Measurements from ENCODE around the gene NDOR1.

NDOR1 gene

GRCh38 chr9:137193771-137194170 is 11.7 kb upstream of the NDOR1 start:
- H3K4me3 ChIP-seq (replicated peaks; ENCODE audit: low read depth, low read length), result no peak overlapping the region
- TF ChIP-seq CTCF (IDR thresholded peaks at IDR 0.05; ENCODE audit: low read length, missing control alignments), result no peak
- DNase-seq (ENCODE audit: low read depth), result no peak

- TF ChIP-seq CTCF (IDR thresholded peaks at IDR 0.05; ENCODE audit: low read length, missing control alignments), result no peak
- DNase-seq (ENCODE audit: low read depth), result no peak
- no peak overlapping the region for H3K4me3 ChIP-seq (replicated peaks; ENCODE audit: low read depth, low read length)
These were observed 11.1 kb upstream of the NDOR1 start for GRCh38 chr9:137194388-137194787.

- TF ChIP-seq CTCF (IDR thresholded peaks at IDR 0.05; ENCODE audit: low read length, missing control alignments), result no peak
- no peak for DNase-seq (ENCODE audit: low read depth)
- H3K4me3 ChIP-seq (replicated peaks; ENCODE audit: low read depth, low read length), result no peak overlapping the region
These were observed 10.6 kb upstream of the NDOR1 start for GRCh38 chr9:137194909-137195308.

- TF ChIP-seq CTCF (IDR thresholded peaks at IDR 0.05; ENCODE audit: low read length, missing control alignments), result no peak
- no peak for DNase-seq (ENCODE audit: low read depth)
- no peak overlapping the region for H3K4me3 ChIP-seq (replicated peaks; ENCODE audit: low read depth, low read length)
These were observed 9.8 kb upstream of the NDOR1 start for GRCh38 chr9:137195525-137196220.

- no peak overlapping the region for H3K4me3 ChIP-seq (replicated peaks; ENCODE audit: low read depth, low read length)
These were observed 7.2 kb upstream of the NDOR1 start for GRCh38 chr9:137198051-137198901.

GRCh38 chr9:137198902-137199283 is 6.6 kb upstream of the NDOR1 start:
- H3K4me3 ChIP-seq (replicated peaks; ENCODE audit: low read depth, low read length), result peak overlapping the region; percentile 46
- TF ChIP-seq CTCF (IDR thresholded peaks at IDR 0.05; ENCODE audit: low read length, missing control alignments), result no peak
- no peak for DNase-seq (ENCODE audit: low read depth)

More at GRCh38 chr9:137198051-137198901, 7.2 kb upstream of the NDOR1 start:
- no peak for TF ChIP-seq CTCF (IDR thresholded peaks at IDR 0.05; ENCODE audit: low read length, missing control alignments)
- no peak for DNase-seq (ENCODE audit: low read depth)

All from fibroblast of pulmonary artery (primary cell).